MCF 10A (cell line): Measurements from ENCODE around the gene EDC3. TPM values are rescaled to one million over a fixed set of nuclear protein-coding genes. Genes with fewer than 3 reads are reported as not detected.

ENCODE experiments used
- BruUV-seq: library from RNA; stranded (reverse); fragments of 400-500 nt; replicated peaks from 2 replicates; lab custom pipeline; 2021; lab: Mats Ljungman, UMichigan
- CTCF ChIA-PET: fragments of 300-600 bp; sonication (Branson Sonifier 250); formaldehyde crosslinking; extraction: SDS; loops from one replicate; lab custom pipeline; 2021; ENCODE audit warnings: antibody characterized with exemption, inconsistent platforms; lab: Yijun Ruan, JAX
- POLR2A ChIA-PET: fragments of 300-600, 350-650 bp; sonication (Branson Sonifier 250); formaldehyde crosslinking; extraction: SDS; loops from one replicate; lab custom pipeline; 2020; ENCODE audit warnings: antibody characterized with exemption, inconsistent platforms; lab: Yijun Ruan, JAX
- DNase-seq: peaks from one replicate; pipeline ENCODE4 v3.0.0-alpha.2; 2018; ENCODE audit not compliant: unreplicated experiment
- H3K27ac Mint-ChIP-seq: one replicate; pipeline ENCODE4 v1.8.0; 2022; ENCODE audit warnings: mild to moderate bottlenecking, low read depth, mixed read lengths; ENCODE audit not compliant: unreplicated experiment
- H3K27me3 Mint-ChIP-seq: one replicate; pipeline ENCODE4 v1.8.0; 2022; ENCODE audit warnings: mixed read lengths; ENCODE audit not compliant: insufficient read depth, unreplicated experiment
- H3K36me3 Mint-ChIP-seq: one replicate; pipeline ENCODE4 v1.8.0; 2022; ENCODE audit warnings: mild to moderate bottlenecking, moderate library complexity, mixed read lengths; ENCODE audit not compliant: insufficient read depth, unreplicated experiment
- H3K4me1 Mint-ChIP-seq: one replicate; pipeline ENCODE4 v1.8.0; 2022; ENCODE audit warnings: mixed read lengths; ENCODE audit not compliant: insufficient read depth, unreplicated experiment
- H3K4me3 Mint-ChIP-seq: one replicate; pipeline ENCODE4 v1.8.0; 2022; ENCODE audit warnings: mild to moderate bottlenecking, moderate library complexity, mixed read lengths; ENCODE audit not compliant: unreplicated experiment
- H3K9me3 Mint-ChIP-seq: one replicate; pipeline ENCODE4 v1.8.0; 2022; ENCODE audit warnings: mixed read lengths; ENCODE audit not compliant: unreplicated experiment
- intact Hi-C: fragments of 100-400 bp; cut with micrococcal nuclease; formaldehyde crosslinking; loops from 2 replicates; pipeline ENCODE4 v1.14.1; 2022
- total RNA-seq: library from RNA; stranded (reverse); gene quantifications from 2 replicates; pipeline ENCODE4 v1.2.3, GENCODE V29; 2022
- TF ChIP-seq, protein P1 (sequence below): fragments of 200-600 bp; IDR thresholded peaks from one replicate; pipeline ENCODE4 v1.8.0; 2022; ENCODE audit warnings: antibody characterized with exemption, mild to moderate bottlenecking; ENCODE audit not compliant: unreplicated experiment

The EDC3 gene
- total RNA-seq, 1 experiment from 2014 or later: 42.8 TPM

- Mint-ChIP-seq H3K27ac (peak overlapping the region; percentile 42), H3K4me3 (no peak overlapping the region), H3K4me1 (no peaks in the 10 kb centered on the region), H3K36me3 (peaks cover 7% of the 10 kb centered on the region), H3K9me3 (no peaks in the 10 kb centered on the region), H3K27me3 (peaks cover 16% of the 10 kb centered on the region)
- TF ChIP-seq, protein P1, sequence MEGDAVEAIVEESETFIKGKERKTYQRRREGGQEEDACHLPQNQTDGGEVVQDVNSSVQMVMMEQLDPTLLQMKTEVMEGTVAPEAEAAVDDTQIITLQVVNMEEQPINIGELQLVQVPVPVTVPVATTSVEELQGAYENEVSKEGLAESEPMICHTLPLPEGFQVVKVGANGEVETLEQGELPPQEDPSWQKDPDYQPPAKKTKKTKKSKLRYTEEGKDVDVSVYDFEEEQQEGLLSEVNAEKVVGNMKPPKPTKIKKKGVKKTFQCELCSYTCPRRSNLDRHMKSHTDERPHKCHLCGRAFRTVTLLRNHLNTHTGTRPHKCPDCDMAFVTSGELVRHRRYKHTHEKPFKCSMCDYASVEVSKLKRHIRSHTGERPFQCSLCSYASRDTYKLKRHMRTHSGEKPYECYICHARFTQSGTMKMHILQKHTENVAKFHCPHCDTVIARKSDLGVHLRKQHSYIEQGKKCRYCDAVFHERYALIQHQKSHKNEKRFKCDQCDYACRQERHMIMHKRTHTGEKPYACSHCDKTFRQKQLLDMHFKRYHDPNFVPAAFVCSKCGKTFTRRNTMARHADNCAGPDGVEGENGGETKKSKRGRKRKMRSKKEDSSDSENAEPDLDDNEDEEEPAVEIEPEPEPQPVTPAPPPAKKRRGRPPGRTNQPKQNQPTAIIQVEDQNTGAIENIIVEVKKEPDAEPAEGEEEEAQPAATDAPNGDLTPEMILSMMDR: no peak
- no peak for DNase-seq
- intact Hi-C loops: no loop called here
- CTCF ChIA-PET: no interaction called here
- no TSS peak for BruUV-seq
- POLR2A ChIA-PET: no interaction called here
These were observed 87.0 kb downstream of the EDC3 start for GRCh38 chr15:74608786-74609185.

DNA sequence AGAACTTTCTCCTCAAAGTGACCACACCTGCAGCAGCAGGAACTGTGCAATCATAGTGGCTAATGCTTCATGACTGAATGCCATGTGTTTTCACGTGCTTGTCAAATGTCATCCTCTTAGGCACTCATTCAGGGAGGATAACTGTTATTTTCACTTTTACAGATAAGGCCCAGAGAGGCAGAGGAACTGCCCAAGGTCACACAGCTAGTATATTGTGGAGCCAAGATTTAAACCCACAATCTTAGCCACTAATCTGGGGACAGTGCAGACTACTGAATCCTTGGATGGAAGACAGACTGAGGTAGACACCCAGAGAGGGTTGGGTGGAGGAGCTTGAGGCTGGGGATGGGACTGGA, 90.1 kb downstream of the EDC3 start:
- CTCF ChIA-PET: interaction anchor here (0.9 kb wide), 1 partner anchor 194 kb away, joined by 3 read pairs; no protein-coding TSS in a partner anchor
- no peak overlapping the region for H3K27ac Mint-ChIP-seq
- H3K4me1 Mint-ChIP-seq: no peaks in the 10 kb centered on the region
- BruUV-seq: no TSS peak
- H3K27me3 Mint-ChIP-seq: peaks cover 8% of the 10 kb centered on the region
- intact Hi-C loops: no loop called here
- H3K9me3 Mint-ChIP-seq: no peaks in the 10 kb centered on the region
- TF ChIP-seq, protein P1: no peak
- peaks cover 6% of the 10 kb centered on the region for H3K36me3 Mint-ChIP-seq
- POLR2A ChIA-PET: interaction anchor here (0.6 kb wide), 1 partner anchor 139 kb away, joined by 3 read pairs; no protein-coding TSS in a partner anchor
- H3K4me3 Mint-ChIP-seq: no peak overlapping the region
- DNase-seq: no peak

DNA sequence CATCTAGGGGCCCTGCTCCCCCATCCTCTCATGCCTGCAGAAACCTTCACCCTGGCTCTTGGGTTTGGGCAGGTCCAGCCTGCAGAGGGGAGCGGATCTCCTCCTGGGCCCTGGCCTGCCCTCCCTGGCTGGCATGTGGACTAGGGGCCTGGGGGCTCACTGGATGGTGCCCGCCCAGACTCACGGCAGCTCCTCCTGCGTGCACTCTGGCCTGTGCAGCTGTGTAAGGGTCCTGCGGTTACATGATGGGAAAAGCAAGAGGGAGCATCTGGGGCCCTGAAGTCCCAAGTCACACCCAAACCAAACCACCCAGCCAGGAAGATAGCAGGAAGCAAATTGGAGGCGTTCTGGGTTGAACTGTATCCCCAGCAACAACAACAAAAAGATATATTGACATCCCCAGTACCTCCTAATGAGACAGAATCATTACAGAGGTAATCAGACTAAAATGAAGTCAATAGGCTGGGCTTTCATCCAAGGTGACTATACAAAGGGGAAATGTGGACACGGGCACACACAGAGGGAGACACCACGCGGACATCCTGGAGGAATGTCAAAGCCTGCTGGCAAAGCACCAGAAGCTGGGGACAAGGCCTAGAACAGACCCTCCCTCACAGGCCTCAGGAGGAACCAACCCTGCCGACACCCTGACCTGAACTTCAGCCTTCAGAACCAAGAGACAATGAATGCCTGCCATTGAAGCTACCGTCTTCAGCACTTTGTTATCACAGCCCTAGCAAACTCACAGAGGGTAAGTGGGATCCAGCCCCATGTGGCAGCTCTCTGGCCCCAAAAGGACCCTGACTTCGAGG, 90.6 kb downstream of the EDC3 start:
- no peak overlapping the region for H3K27ac Mint-ChIP-seq
- TF ChIP-seq, protein P1: no peak
- H3K9me3 Mint-ChIP-seq: no peaks in the 10 kb centered on the region
- no peak overlapping the region for H3K4me3 Mint-ChIP-seq
- H3K27me3 Mint-ChIP-seq: peaks cover 8% of the 10 kb centered on the region
- no peaks in the 10 kb centered on the region for H3K4me1 Mint-ChIP-seq
- POLR2A ChIA-PET: interaction anchor here (0.7 to 1.0 kb wide), 2 partner anchors 10 to 59 kb away, joined by 3 to 5 read pairs; partner anchors contain the start of gene CLK3
- no peak for DNase-seq
- CTCF ChIA-PET: interaction anchor here (0.6 to 0.9 kb wide), 2 partner anchors 173 to 194 kb away, joined by 3 read pairs; no protein-coding TSS in a partner anchor
- BruUV-seq: no TSS peak
- intact Hi-C loops: no loop called here
- H3K36me3 Mint-ChIP-seq: peaks cover 6% of the 10 kb centered on the region
